ENCODE measurements around the gene TAF1A. TPM values are rescaled to one million over a fixed set of nuclear protein-coding genes. Genes with fewer than 3 reads are reported as not detected.
A peak's percentile ranks its signal among the peaks of the same experiment; 100 is the strongest.

The TAF1A gene
- total RNA-seq, 2 experiments from 2014 or later = 19.5 to 20.5 TPM

- no peak for DNase-seq
- Mint-ChIP-seq H3K9me3 (no peaks in the 10 kb centered on the region), H3K4me3 (no peak overlapping the region), H3K27me3 (ENCODE audit: low read depth) (no peaks in the 10 kb centered on the region), H3K4me1 (ENCODE audit: low read depth) (peaks cover 31% of the 10 kb centered on the region), H3K36me3 (ENCODE audit: low read depth) (peaks cover 11% of the 10 kb centered on the region), H3K27ac (no peak overlapping the region)
- CTCF ChIA-PET = interaction anchor here (0.7 kb wide), 1 partner anchor 51 kb away, joined by 3 read pairs; no protein-coding TSS in a partner anchor
- intact Hi-C loops (cut with micrococcal nuclease) = no loop called here
Observed at GRCh38 chr1:222592171-222592570, 2.4 kb upstream of the TAF1A start.

- no peaks in the 10 kb centered on the region for H3K27me3 Mint-ChIP-seq (ENCODE audit: low read depth)
- H3K4me1 Mint-ChIP-seq (ENCODE audit: low read depth) = peaks cover 48% of the 10 kb centered on the region
- peak overlapping the region; percentile 17 for H3K4me3 Mint-ChIP-seq
- H3K27ac Mint-ChIP-seq = peak overlapping the region; percentile 19
- no peak for DNase-seq
- no peaks in the 10 kb centered on the region for H3K9me3 Mint-ChIP-seq
- CTCF ChIA-PET = interaction anchor here (1.0 kb wide), 1 partner anchor 47 kb away, joined by 3 read pairs; no protein-coding TSS in a partner anchor
- intact Hi-C loops (cut with micrococcal nuclease) = loop anchor here (10.0 kb wide), 1 partner anchor 227 kb away; the partner anchor contains the start of gene DISP1
- H3K36me3 Mint-ChIP-seq (ENCODE audit: low read depth) = peaks cover 24% of the 10 kb centered on the region
Observed at GRCh38 chr1:222588135-222588534, 1.6 kb downstream of the TAF1A start.

- CTCF ChIA-PET = interaction anchor here (2.4 kb wide), 1 partner anchor 47 kb away, joined by 10 read pairs; no protein-coding TSS in a partner anchor
- DNase-seq = no peak
- H3K27ac Mint-ChIP-seq = no peak overlapping the region
- H3K4me1 Mint-ChIP-seq (ENCODE audit: low read depth) = peaks cover 57% of the 10 kb centered on the region
- H3K36me3 Mint-ChIP-seq (ENCODE audit: low read depth) = peaks cover 35% of the 10 kb centered on the region
- H3K27me3 Mint-ChIP-seq (ENCODE audit: low read depth) = no peaks in the 10 kb centered on the region
- intact Hi-C loops (cut with micrococcal nuclease) = loop anchor here (10.0 kb wide), 1 partner anchor 228 kb away; the partner anchor contains the start of gene DISP1
- no peaks in the 10 kb centered on the region for H3K9me3 Mint-ChIP-seq
- H3K4me3 Mint-ChIP-seq = no peak overlapping the region
Observed at GRCh38 chr1:222586842-222587241, 2.9 kb downstream of the TAF1A start.

- intact Hi-C loops (cut with micrococcal nuclease) = loop anchor here (10.0 kb wide), 1 partner anchor 232 kb away; the partner anchor contains the start of gene DISP1
- H3K36me3 Mint-ChIP-seq (ENCODE audit: low read depth) = peaks cover 50% of the 10 kb centered on the region
- peaks cover 37% of the 10 kb centered on the region for H3K4me1 Mint-ChIP-seq (ENCODE audit: low read depth)
- CTCF ChIA-PET = no interaction called here
- no peak for DNase-seq
- H3K27me3 Mint-ChIP-seq (ENCODE audit: low read depth) = no peaks in the 10 kb centered on the region
- H3K9me3 Mint-ChIP-seq = no peaks in the 10 kb centered on the region
- no peak overlapping the region for H3K4me3 Mint-ChIP-seq
- H3K27ac Mint-ChIP-seq = no peak overlapping the region
Observed at GRCh38 chr1:222583079-222583478, 6.7 kb downstream of the TAF1A start.

GRCh38 chr1:222582099-222582774 is 7.5 kb downstream of the TAF1A start:
- Mint-ChIP-seq H3K36me3 (ENCODE audit: low read depth) (peaks cover 51% of the 10 kb centered on the region), H3K27me3 (ENCODE audit: low read depth) (no peaks in the 10 kb centered on the region), H3K27ac (no peak overlapping the region), H3K4me3 (no peak overlapping the region), H3K4me1 (ENCODE audit: low read depth) (peaks cover 30% of the 10 kb centered on the region), H3K9me3 (no peaks in the 10 kb centered on the region)
- CTCF ChIA-PET = no interaction called here
- DNase-seq = no peak
- intact Hi-C loops (cut with micrococcal nuclease) = loop anchor here (10.0 kb wide), 1 partner anchor 233 kb away; the partner anchor contains the start of gene DISP1

GRCh38 chr1:222579316-222579715 is 10.4 kb downstream of the TAF1A start:
- intact Hi-C loops (cut with micrococcal nuclease) = no loop called here
- CTCF ChIA-PET = no interaction called here
- Mint-ChIP-seq H3K27me3 (ENCODE audit: low read depth) (no peaks in the 10 kb centered on the region), H3K4me1 (ENCODE audit: low read depth) (peaks cover 14% of the 10 kb centered on the region), H3K9me3 (no peaks in the 10 kb centered on the region), H3K36me3 (ENCODE audit: low read depth) (peaks cover 59% of the 10 kb centered on the region), H3K4me3 (no peak overlapping the region), H3K27ac (no peak overlapping the region)
- DNase-seq = no peak

- DNase-seq = no peak
- H3K4me1 Mint-ChIP-seq (ENCODE audit: low read depth) = peaks cover 6% of the 10 kb centered on the region
- peaks cover 57% of the 10 kb centered on the region for H3K36me3 Mint-ChIP-seq (ENCODE audit: low read depth)
- intact Hi-C loops (cut with micrococcal nuclease) = no loop called here
- no peak overlapping the region for H3K27ac Mint-ChIP-seq
- no peaks in the 10 kb centered on the region for H3K27me3 Mint-ChIP-seq (ENCODE audit: low read depth)
- no peak overlapping the region for H3K4me3 Mint-ChIP-seq
- H3K9me3 Mint-ChIP-seq = no peaks in the 10 kb centered on the region
- CTCF ChIA-PET = no interaction called here
Observed at GRCh38 chr1:222570837-222571236, 18.9 kb downstream of the TAF1A start.

- peaks cover 23% of the 10 kb centered on the region for H3K36me3 Mint-ChIP-seq (ENCODE audit: low read depth)
- H3K27ac Mint-ChIP-seq = no peak overlapping the region
- no peaks in the 10 kb centered on the region for H3K27me3 Mint-ChIP-seq (ENCODE audit: low read depth)
- CTCF ChIA-PET = interaction anchor here (0.6 to 1.0 kb wide), 3 partner anchors 64 to 410 kb away, joined by 3 to 4 read pairs (median 3); no protein-coding TSS in a partner anchor
- intact Hi-C loops (cut with micrococcal nuclease) = no loop called here
- DNase-seq = no peak
- H3K4me1 Mint-ChIP-seq (ENCODE audit: low read depth) = peaks cover 2% of the 10 kb centered on the region
- H3K4me3 Mint-ChIP-seq = no peak overlapping the region
- no peaks in the 10 kb centered on the region for H3K9me3 Mint-ChIP-seq
Observed at GRCh38 chr1:222561656-222562055, 28.1 kb downstream of the TAF1A start.

GRCh38 chr1:222557574-222557973 is 32.2 kb downstream of the TAF1A start:
- Mint-ChIP-seq H3K9me3 (no peaks in the 10 kb centered on the region), H3K27me3 (ENCODE audit: low read depth) (no peaks in the 10 kb centered on the region), H3K36me3 (ENCODE audit: low read depth) (peaks cover 20% of the 10 kb centered on the region), H3K4me1 (ENCODE audit: low read depth) (peaks cover 2% of the 10 kb centered on the region), H3K27ac (no peak overlapping the region), H3K4me3 (no peak overlapping the region)
- CTCF ChIA-PET = no interaction called here
- intact Hi-C loops (cut with micrococcal nuclease) = no loop called here
- no peak for DNase-seq

- Mint-ChIP-seq H3K36me3 (ENCODE audit: low read depth) (peaks cover 19% of the 10 kb centered on the region), H3K4me1 (ENCODE audit: low read depth) (peaks cover 2% of the 10 kb centered on the region), H3K9me3 (no peaks in the 10 kb centered on the region), H3K27me3 (ENCODE audit: low read depth) (no peaks in the 10 kb centered on the region), H3K4me3 (no peak overlapping the region), H3K27ac (no peak overlapping the region)
- intact Hi-C loops (cut with micrococcal nuclease) = no loop called here
- CTCF ChIA-PET = no interaction called here
- no peak for DNase-seq
Observed at GRCh38 chr1:222557148-222557547, 32.6 kb downstream of the TAF1A start.

- CTCF ChIA-PET = interaction anchor here (0.6 kb wide), 1 partner anchor 1285 kb away, joined by 3 read pairs; no protein-coding TSS in a partner anchor
- H3K4me1 Mint-ChIP-seq (ENCODE audit: low read depth) = peaks cover 2% of the 10 kb centered on the region
- peaks cover 16% of the 10 kb centered on the region for H3K36me3 Mint-ChIP-seq (ENCODE audit: low read depth)
- no peak for DNase-seq
- H3K27me3 Mint-ChIP-seq (ENCODE audit: low read depth) = no peaks in the 10 kb centered on the region
- no peaks in the 10 kb centered on the region for H3K9me3 Mint-ChIP-seq
- intact Hi-C loops (cut with micrococcal nuclease) = no loop called here
- H3K27ac Mint-ChIP-seq = no peak overlapping the region
- H3K4me3 Mint-ChIP-seq = no peak overlapping the region
Observed at GRCh38 chr1:222555992-222556615, 33.6 kb downstream of the TAF1A start.

- CTCF ChIA-PET = no interaction called here
- Mint-ChIP-seq H3K27me3 (ENCODE audit: low read depth) (no peaks in the 10 kb centered on the region), H3K36me3 (ENCODE audit: low read depth) (peaks cover 13% of the 10 kb centered on the region), H3K4me1 (ENCODE audit: low read depth) (peaks cover 2% of the 10 kb centered on the region), H3K27ac (no peak overlapping the region), H3K4me3 (no peak overlapping the region), H3K9me3 (no peaks in the 10 kb centered on the region)
- intact Hi-C loops (cut with micrococcal nuclease) = no loop called here
- DNase-seq = no peak
Observed at GRCh38 chr1:222554177-222554576, 35.6 kb downstream of the TAF1A start.

Data from activated naive CD4-positive, alpha-beta T cell treated with anti-CD3 and anti-CD28 coated beads for 36 hours (primary cell).